GM12878 (cell line): ENCODE data around the gene CNDP1. TPM values are rescaled to one million over a fixed set of nuclear protein-coding genes. Genes with fewer than 3 reads are reported as not detected.

Experiments used
- BHLHE40 ChIP-seq, 2 experiments: fragments of 450-650 bp in 1 of 2; IDR thresholded peaks; 2 replicates each; pipeline ENCODE4 v1.6.1; 2011 to 2017; ENCODE audit warnings: low read depth in 2 of 2, borderline replicate concordance in 1 of 2, improper control_type of control experiment in 1 of 2, low read length in 1 of 2, mild to moderate bottlenecking in 1 of 2
- BRCA1 ChIP-seq: IDR thresholded peaks from 2 replicates; pipeline ENCODE4 v1.6.1; 2011; ENCODE audit warnings: low read depth, low read length, improper control_type of control experiment
- HDAC6 ChIP-seq: fragments of 200-600 bp; sonication (generic); IDR thresholded peaks from one replicate; pipeline ENCODE4 v1.8.0; 2017; ENCODE audit warnings: antibody characterized with exemption; ENCODE audit not compliant: unreplicated experiment
- IKZF2 ChIP-seq, 2 experiments: fragments of 450-650 bp; IDR thresholded peaks; 2 replicates each; pipeline ENCODE4 v1.6.1; 2017; ENCODE audit warnings: mild to moderate bottlenecking in 2 of 2, moderate library complexity in 2 of 2
- NFIC ChIP-seq: IDR thresholded peaks from 2 replicates; pipeline ENCODE4 v1.6.1; 2012; ENCODE audit warnings: low read depth, mild to moderate bottlenecking, inconsistent platforms, low read length, moderate library complexity
- NR2C2 ChIP-seq: IDR thresholded peaks from 2 replicates; pipeline ENCODE4 v1.6.1; 2011; ENCODE audit warnings: borderline replicate concordance, low read depth; ENCODE audit not compliant: control insufficient read depth, insufficient read length
- NR2F1 ChIP-seq: fragments of 450-650 bp; conservative IDR thresholded peaks from 2 replicates; pipeline ENCODE4 v1.6.1; 2017; ENCODE audit warnings: mild to moderate bottlenecking
- RUNX3 ChIP-seq: IDR thresholded peaks from 2 replicates; pipeline ENCODE4 v1.6.1; 2012; ENCODE audit warnings: low read length, inconsistent platforms
- SIN3A ChIP-seq: IDR thresholded peaks from 2 replicates; pipeline ENCODE4 v1.6.1; 2012; ENCODE audit warnings: low read depth, low read length, improper control_type of control experiment
- SPI1 ChIP-seq: IDR thresholded peaks from 2 replicates; pipeline ENCODE4 v1.6.1; 2011; ENCODE audit warnings: low read depth, mild to moderate bottlenecking, low read length, moderate library complexity, borderline replicate concordance; ENCODE audit not compliant: insufficient read depth
- TCF7 ChIP-seq: IDR thresholded peaks from 2 replicates; pipeline ENCODE4 v1.6.1; 2014; ENCODE audit warnings: antibody characterized with exemption, borderline replicate concordance
- ZNF384 ChIP-seq: IDR thresholded peaks from 2 replicates; pipeline ENCODE4 v1.6.1; 2012; ENCODE audit warnings: low read depth, mild to moderate bottlenecking, low read length, improper control_type of control experiment, borderline replicate concordance
- polyA plus RNA-seq, 11 experiments: library from polyadenylated mRNA; depleted of rRNA in 4 of 11; unstranded in 6 of 11; stranded (reverse) in 5 of 11; fragments of >200 nt; fragmentation: Nextera tagmentation in 4 of 11; fragmentation: Illumina TruSeq in 1 of 11; extraction: Ambion mirVana in 4 of 11; extraction: Trizol in 1 of 11; gene quantifications; 1 replicate in 1 of 11; 2 replicates in 10 of 11; pipeline versions ENCODE4 v1.2.1 to v1.2.3, GENCODE V29; 2011 to 2016; ENCODE audit warnings: inconsistent platforms in 2 of 11, missing spikeins in 2 of 11, low read depth in 1 of 11
- total RNA-seq, 4 experiments: library from RNA; depleted of rRNA in 3 of 4; stranded (reverse); fragments of >200 nt in 3 of 4; fragmentation: Illumina TruSeq in 1 of 4; extraction: Trizol in 1 of 4; gene quantifications; 2 replicates each; pipeline versions ENCODE4 v1.2.1 to v1.2.3, GENCODE V29; 2013 to 2021
- TF ChIP-seq, protein P1 (sequence below): fragments of 450-650 bp; IDR thresholded peaks from 2 replicates; pipeline ENCODE4 v1.6.1; 2016; ENCODE audit warnings: mild to moderate bottlenecking
- TF ChIP-seq, protein P2 (sequence below): fragments of 450-650 bp; IDR thresholded peaks from 2 replicates; pipeline ENCODE4 v1.6.1; 2016; ENCODE audit warnings: mild to moderate bottlenecking, moderate library complexity, borderline replicate concordance

Gene CNDP1
- total and polyA plus RNA-seq, 10 of the 15 experiments (the other 5 are each of a cell fraction or from before 2014, with no cell fraction given): 0.04 to 0.05 TPM; not detected in 8

DNA sequence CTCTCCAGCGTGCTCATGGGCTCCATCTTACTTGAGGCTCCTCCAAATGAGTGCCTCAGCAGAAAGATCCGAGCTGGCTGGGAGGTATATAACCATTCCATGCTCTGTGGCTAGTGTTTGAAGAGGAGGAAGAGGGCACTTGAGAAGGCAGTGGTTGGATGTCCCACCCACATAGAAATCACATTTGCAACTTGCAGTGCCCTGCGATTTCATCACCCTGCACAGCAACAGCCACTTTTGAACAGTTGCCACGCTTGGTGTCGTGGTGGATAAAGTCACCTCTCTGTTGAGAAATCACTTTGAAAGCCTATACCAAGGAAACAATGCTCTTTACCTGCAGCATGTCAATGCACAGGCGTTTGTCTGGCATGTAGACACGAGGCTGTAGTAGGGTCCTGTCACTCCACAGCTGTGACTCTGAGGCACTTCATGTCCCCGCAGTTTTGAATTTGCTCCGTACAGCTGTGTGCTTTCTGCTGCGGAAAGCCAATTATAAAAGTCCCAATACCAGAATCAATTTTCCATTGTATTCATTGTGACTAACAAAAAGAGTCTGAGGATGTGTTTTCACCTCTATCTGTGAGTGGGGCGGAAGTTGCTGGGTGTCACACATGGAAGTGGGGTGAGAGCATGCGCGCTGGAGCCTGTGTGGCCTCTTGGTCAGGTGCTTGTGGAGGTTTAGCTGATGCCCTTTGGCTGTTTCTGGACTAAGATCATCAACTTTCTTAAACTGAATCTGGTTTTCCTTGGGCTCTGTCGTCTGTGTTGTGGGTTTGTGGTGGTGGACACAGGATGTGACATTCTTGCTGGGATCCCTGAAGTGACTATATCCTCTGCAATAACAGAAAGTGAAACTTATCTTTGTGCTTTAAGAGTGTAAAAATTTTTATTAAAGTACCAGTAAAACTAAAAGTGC is 35.3 kb upstream of the CNDP1 start (continued):
- TF ChIP-seq HDAC6: no peak
- TF ChIP-seq NR2F1: 0 out of 2 replicates have a peak, but pooled peaks have one; percentile 33
- TF ChIP-seq NR2C2: no peak
- no peak for TF ChIP-seq ZNF384
- TF ChIP-seq SPI1: peak; percentile 24; the same call in 1 of the 2 replicates
- no peak for TF ChIP-seq IKZF2 (IDR thresholded peaks at IDR 0.05)
- peak; percentile 90 for TF ChIP-seq RUNX3
- 0 out of 2 replicates have a peak, but pooled peaks have one; percentile 8 for TF ChIP-seq SIN3A
- peak; percentile 44; the same call in 1 of the 2 replicates for TF ChIP-seq TCF7
- TF ChIP-seq BHLHE40 (IDR thresholded peaks at IDR 0.05; ENCODE audit: borderline replicate concordance in 1 of 2, low read depth in 2 of 2, low read length in 1 of 2): peak; percentile 62 to 63; a peak in 3 of 4 replicates
- no peak for TF ChIP-seq NFIC
- TF ChIP-seq, protein P1, sequence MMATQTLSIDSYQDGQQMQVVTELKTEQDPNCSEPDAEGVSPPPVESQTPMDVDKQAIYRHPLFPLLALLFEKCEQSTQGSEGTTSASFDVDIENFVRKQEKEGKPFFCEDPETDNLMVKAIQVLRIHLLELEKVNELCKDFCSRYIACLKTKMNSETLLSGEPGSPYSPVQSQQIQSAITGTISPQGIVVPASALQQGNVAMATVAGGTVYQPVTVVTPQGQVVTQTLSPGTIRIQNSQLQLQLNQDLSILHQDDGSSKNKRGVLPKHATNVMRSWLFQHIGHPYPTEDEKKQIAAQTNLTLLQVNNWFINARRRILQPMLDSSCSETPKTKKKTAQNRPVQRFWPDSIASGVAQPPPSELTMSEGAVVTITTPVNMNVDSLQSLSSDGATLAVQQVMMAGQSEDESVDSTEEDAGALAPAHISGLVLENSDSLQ: peak; percentile 43
- TF ChIP-seq BRCA1: no peak
- TF ChIP-seq, protein P2, sequence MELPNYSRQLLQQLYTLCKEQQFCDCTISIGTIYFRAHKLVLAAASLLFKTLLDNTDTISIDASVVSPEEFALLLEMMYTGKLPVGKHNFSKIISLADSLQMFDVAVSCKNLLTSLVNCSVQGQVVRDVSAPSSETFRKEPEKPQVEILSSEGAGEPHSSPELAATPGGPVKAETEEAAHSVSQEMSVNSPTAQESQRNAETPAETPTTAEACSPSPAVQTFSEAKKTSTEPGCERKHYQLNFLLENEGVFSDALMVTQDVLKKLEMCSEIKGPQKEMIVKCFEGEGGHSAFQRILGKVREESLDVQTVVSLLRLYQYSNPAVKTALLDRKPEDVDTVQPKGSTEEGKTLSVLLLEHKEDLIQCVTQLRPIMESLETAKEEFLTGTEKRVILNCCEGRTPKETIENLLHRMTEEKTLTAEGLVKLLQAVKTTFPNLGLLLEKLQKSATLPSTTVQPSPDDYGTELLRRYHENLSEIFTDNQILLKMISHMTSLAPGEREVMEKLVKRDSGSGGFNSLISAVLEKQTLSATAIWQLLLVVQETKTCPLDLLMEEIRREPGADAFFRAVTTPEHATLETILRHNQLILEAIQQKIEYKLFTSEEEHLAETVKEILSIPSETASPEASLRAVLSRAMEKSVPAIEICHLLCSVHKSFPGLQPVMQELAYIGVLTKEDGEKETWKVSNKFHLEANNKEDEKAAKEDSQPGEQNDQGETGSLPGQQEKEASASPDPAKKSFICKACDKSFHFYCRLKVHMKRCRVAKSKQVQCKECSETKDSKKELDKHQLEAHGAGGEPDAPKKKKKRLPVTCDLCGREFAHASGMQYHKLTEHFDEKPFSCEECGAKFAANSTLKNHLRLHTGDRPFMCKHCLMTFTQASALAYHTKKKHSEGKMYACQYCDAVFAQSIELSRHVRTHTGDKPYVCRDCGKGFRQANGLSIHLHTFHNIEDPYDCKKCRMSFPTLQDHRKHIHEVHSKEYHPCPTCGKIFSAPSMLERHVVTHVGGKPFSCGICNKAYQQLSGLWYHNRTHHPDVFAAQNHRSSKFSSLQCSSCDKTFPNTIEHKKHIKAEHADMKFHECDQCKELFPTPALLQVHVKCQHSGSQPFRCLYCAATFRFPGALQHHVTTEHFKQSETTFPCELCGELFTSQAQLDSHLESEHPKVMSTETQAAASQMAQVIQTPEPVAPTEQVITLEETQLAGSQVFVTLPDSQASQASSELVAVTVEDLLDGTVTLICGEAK: peak; percentile 69; the same call in 1 of the 2 replicates
